HEK293 (cell line): ENCODE data around the gene MUC13.

ENCODE experiments used
- CTCF ChIA-PET: fragments of 350-600 bp; formaldehyde crosslinking; extraction: SDS; loops from one replicate; lab custom pipeline; 2021; ENCODE audit warnings: antibody characterized with exemption; lab: Yijun Ruan, JAX
- POLR2A ChIA-PET: fragments of 300-600 bp; formaldehyde crosslinking; extraction: SDS; loops from one replicate; lab custom pipeline; 2020; ENCODE audit warnings: antibody characterized with exemption, inconsistent platforms; lab: Yijun Ruan, JAX
- H3K27ac ChIP-seq: fragments of 200-500 bp; sonication (Bioruptor generic); 2 replicates; pipeline ENCODE4 v1.5.1; 2014; ENCODE audit warnings: low read depth, low read length, control low read depth, inconsistent platforms; ENCODE audit errors: extremely low read depth
- H3K36me3 ChIP-seq, 2 experiments: fragments of 200-500 bp in 1 of 2; sonication (Bioruptor generic) in 1 of 2; 1 replicate in 1 of 2; 2 replicates in 1 of 2; pipeline ENCODE4 v1.5.1; 2014 to 2017; ENCODE audit warnings: inconsistent platforms in 2 of 2, low read length in 2 of 2; ENCODE audit not compliant: control insufficient read depth in 2 of 2, insufficient read depth in 1 of 2
- H3K4me1 ChIP-seq: fragments of 200-500 bp; sonication (Bioruptor generic); 2 replicates; pipeline ENCODE4 v1.5.1; 2014; ENCODE audit warnings: mild to moderate bottlenecking, low read length, inconsistent platforms; ENCODE audit not compliant: control insufficient read depth, insufficient read depth
- H3K4me3 ChIP-seq: 2 replicates; pipeline ENCODE4 v1.5.1; 2011; ENCODE audit warnings: low read depth, mild to moderate bottlenecking, control low read depth, low read length, moderate library complexity
- H3K9me3 ChIP-seq: fragments of 200-500 bp; sonication (Bioruptor generic); 2 replicates; pipeline ENCODE4 v1.5.1; 2014; ENCODE audit warnings: low read depth, low read length, inconsistent platforms; ENCODE audit not compliant: control insufficient read depth, insufficient read depth
- KLF9 ChIP-seq: fragments of 450-650 bp; formaldehyde crosslinking; IDR thresholded peaks from 2 replicates; pipeline ENCODE4 v1.5.1; 2016; ENCODE audit warnings: missing biosample characterization, missing genetic modification characterization, low read depth
- OSR2 ChIP-seq: fragments of 450-650 bp; formaldehyde crosslinking; IDR thresholded peaks from 2 replicates; pipeline ENCODE4 v1.5.1; 2016; ENCODE audit warnings: missing biosample characterization, missing genetic modification characterization
- OVOL3 ChIP-seq: fragments of 450-650 bp; formaldehyde crosslinking; IDR thresholded peaks from 2 replicates; pipeline ENCODE4 v1.5.1; 2016; ENCODE audit warnings: missing biosample characterization, missing genetic modification characterization
- YY2 ChIP-seq: fragments of 450-650 bp; formaldehyde crosslinking; IDR thresholded peaks from 2 replicates; pipeline ENCODE4 v1.5.1; 2016; ENCODE audit warnings: missing biosample characterization, missing genetic modification characterization
- ZBTB49 ChIP-seq: fragments of 450-650 bp; formaldehyde crosslinking; IDR thresholded peaks from 2 replicates; pipeline ENCODE4 v1.5.1; 2016; ENCODE audit warnings: missing biosample characterization, missing genetic modification characterization, low read depth
- ZFP3 ChIP-seq: fragments of 450-650 bp; formaldehyde crosslinking; IDR thresholded peaks from 2 replicates; pipeline ENCODE4 v1.5.1; 2016; ENCODE audit warnings: low read depth, missing biosample characterization, missing genetic modification characterization
- ZFP37 ChIP-seq: fragments of 450-650 bp; formaldehyde crosslinking; IDR thresholded peaks from 2 replicates; pipeline ENCODE4 v1.5.1; 2016; ENCODE audit warnings: missing biosample characterization, missing genetic modification characterization
- ZIC2 ChIP-seq: fragments of 450-650 bp; formaldehyde crosslinking; IDR thresholded peaks from 2 replicates; pipeline ENCODE4 v1.5.1; 2016; ENCODE audit warnings: missing biosample characterization, missing genetic modification characterization
- ZNF114 ChIP-seq: fragments of 450-650 bp; formaldehyde crosslinking; IDR thresholded peaks from 2 replicates; pipeline ENCODE4 v1.5.0; 2017; ENCODE audit warnings: missing biosample characterization, missing genetic modification characterization
- ZNF132 ChIP-seq: fragments of 450-650 bp; formaldehyde crosslinking; IDR thresholded peaks from 2 replicates; pipeline ENCODE4 v1.5.1; 2017; ENCODE audit warnings: missing biosample characterization, missing genetic modification characterization, borderline replicate concordance
- ZNF133 ChIP-seq: fragments of 450-650 bp; formaldehyde crosslinking; IDR thresholded peaks from 2 replicates; pipeline ENCODE4 v1.5.1; 2016; ENCODE audit warnings: missing biosample characterization, missing genetic modification characterization
- ZNF157 ChIP-seq: fragments of 450-650 bp; formaldehyde crosslinking; IDR thresholded peaks from 2 replicates; pipeline ENCODE4 v1.5.1; 2016; ENCODE audit warnings: missing biosample characterization, missing genetic modification characterization
- ZNF274 ChIP-seq, 2 experiments: fragments of 200-500 bp in 1 of 2; fragments of 450-650 bp in 1 of 2; sonication (Bioruptor generic) in 1 of 2; formaldehyde crosslinking in 1 of 2; IDR thresholded peaks; 2 replicates each; pipeline versions ENCODE4 v1.5.1 to v1.6.1; 2014 to 2016; ENCODE audit warnings: borderline replicate concordance in 1 of 2, inconsistent platforms in 1 of 2, low read length in 1 of 2, missing biosample characterization in 1 of 2, missing genetic modification characterization in 1 of 2
- ZNF280D ChIP-seq: fragments of 450-650 bp; formaldehyde crosslinking; IDR thresholded peaks from 2 replicates; pipeline ENCODE4 v1.5.1; 2016; ENCODE audit warnings: missing biosample characterization, missing genetic modification characterization
- ZNF394 ChIP-seq: fragments of 450-650 bp; formaldehyde crosslinking; IDR thresholded peaks from 2 replicates; pipeline ENCODE4 v1.5.1; 2016; ENCODE audit warnings: missing biosample characterization, missing genetic modification characterization, mild to moderate bottlenecking, moderate library complexity, borderline replicate concordance
- ZNF501 ChIP-seq: fragments of 450-650 bp; formaldehyde crosslinking; IDR thresholded peaks from 2 replicates; pipeline ENCODE4 v1.5.1; 2016; ENCODE audit warnings: missing biosample characterization, missing genetic modification characterization
- ZNF518A ChIP-seq: fragments of 450-650 bp; formaldehyde crosslinking; conservative IDR thresholded peaks from 2 replicates; pipeline ENCODE4 v1.5.1; 2016; ENCODE audit warnings: low read depth, missing biosample characterization, missing genetic modification characterization
- ZNF529 ChIP-seq: fragments of 450-650 bp; formaldehyde crosslinking; IDR thresholded peaks from 2 replicates; pipeline ENCODE4 v1.5.1; 2017; ENCODE audit warnings: missing genetic modification characterization, missing biosample characterization; ENCODE audit not compliant: insufficient replicate concordance
- ZNF530 ChIP-seq: fragments of 450-650 bp; formaldehyde crosslinking; IDR thresholded peaks from 2 replicates; pipeline ENCODE4 v1.5.1; 2016; ENCODE audit warnings: low read depth, missing biosample characterization, missing genetic modification characterization
- ZNF580 ChIP-seq: fragments of 450-650 bp; formaldehyde crosslinking; IDR thresholded peaks from 2 replicates; pipeline ENCODE4 v1.5.1; 2016; ENCODE audit warnings: missing biosample characterization, missing genetic modification characterization
- ZNF747 ChIP-seq: fragments of 450-650 bp; formaldehyde crosslinking; IDR thresholded peaks from 2 replicates; pipeline ENCODE4 v1.5.1; 2016; ENCODE audit warnings: missing biosample characterization, missing genetic modification characterization

MUC13 gene

GRCh38 chr3:124861041-124861440, 73.5 kb downstream of the MUC13 start:
- no peak overlapping the region for H3K27ac ChIP-seq
- no peaks in the 10 kb centered on the region for H3K9me3 ChIP-seq
- H3K36me3 ChIP-seq, result peaks cover 0 to 15% of the 10 kb centered on the region in 2 experiments; a peak in 1 of 3 replicates
- H3K4me3 ChIP-seq, result no peak overlapping the region
- H3K4me1 ChIP-seq, result no peaks in the 10 kb centered on the region
- TF ChIP-seq ZFP37 (tag by site-specific recombination) (no peak), ZNF133 (tag by site-specific recombination) (peak; percentile 82), ZNF114 (tag by site-specific recombination) (no peak)
- ChIA-PET CTCF (interaction anchor here (0.6 kb wide), 1 partner anchor 51 kb away, joined by 5 read pairs; no protein-coding TSS in a partner anchor), POLR2A (no interaction called here)

GRCh38 chr3:124860599-124860998, 74.0 kb downstream of the MUC13 start:
- Histone ChIP-seq H3K36me3 (peaks cover 0 to 16% of the 10 kb centered on the region in 2 experiments; a peak in 1 of 3 replicates), H3K27ac (no peak overlapping the region), H3K4me1 (no peaks in the 10 kb centered on the region), H3K4me3 (no peak overlapping the region), H3K9me3 (no peaks in the 10 kb centered on the region)
- TF ChIP-seq ZFP3 (tag by site-specific recombination), result no peak
- no peak for TF ChIP-seq ZNF274 (IDR thresholded peaks at IDR 0.05; ENCODE audit: low read length)
- TF ChIP-seq ZNF274 (tag by site-specific recombination; IDR thresholded peaks at IDR 0.05; ENCODE audit: borderline replicate concordance), result no peak
- TF ChIP-seq ZNF394 (tag by site-specific recombination), result no peak
- no peak for TF ChIP-seq ZNF529
- TF ChIP-seq OVOL3, result no peak
- no peak for TF ChIP-seq ZNF157 (tag by site-specific recombination)
- TF ChIP-seq ZNF530, result no peak
- no peak for TF ChIP-seq ZBTB49 (tag by site-specific recombination)
- no peak for TF ChIP-seq OSR2
- TF ChIP-seq YY2 (tag by site-specific recombination), result no peak
- TF ChIP-seq ZIC2 (tag by site-specific recombination), result no peak
- TF ChIP-seq ZNF132, result no peak
- TF ChIP-seq ZNF580 (tag by site-specific recombination), result no peak
- TF ChIP-seq KLF9 (tag by site-specific recombination), result no peak
- no peak for TF ChIP-seq ZNF501
- TF ChIP-seq ZNF518A (tag by site-specific recombination), result no peak
- TF ChIP-seq ZNF280D (tag by site-specific recombination), result no peak
- no peak for TF ChIP-seq ZNF747 (tag by site-specific recombination)
- ChIA-PET POLR2A (no interaction called here), CTCF (interaction anchor here (0.6 kb wide), 1 partner anchor 50 kb away, joined by 5 read pairs; no protein-coding TSS in a partner anchor)
